Measurements from ENCODE around the gene IFT81. TPM values are rescaled to one million over a fixed set of nuclear protein-coding genes. Genes with fewer than 3 reads are reported as not detected.
"Not testable (repeated sequence)": the region's sequence is repeated elsewhere in the genome, so short reads cannot be mapped to it uniquely, and the experiment has no call there.

The IFT81 gene
- total RNA-seq, 2 donors from 2014 or later = 0.42 to 0.86 TPM

GRCh38 chr12:110217996-110218674 is 94.0 kb downstream of the IFT81 start:
- Mint-ChIP-seq H3K36me3 (ENCODE audit: low read depth) (no peaks in the 10 kb centered on the region), H3K27ac (no peak overlapping the region), H3K4me3 (no peak overlapping the region), H3K4me1 (no peaks in the 10 kb centered on the region), H3K27me3 (no peaks in the 10 kb centered on the region)
- no peaks in the 10 kb centered on the region for H3K9me3 ChIP-seq (ENCODE audit: control insufficient read depth, low read length, poor library complexity, severe bottlenecking)
- no peak for ATAC-seq
- no peak for DNase-seq

GRCh38 chr12:110222027-110222426 is 97.9 kb downstream of the IFT81 start:
- peaks cover 12% of the 10 kb centered on the region for H3K27me3 Mint-ChIP-seq
- H3K36me3 Mint-ChIP-seq (ENCODE audit: low read depth) = peaks cover 2% of the 10 kb centered on the region
- H3K27ac Mint-ChIP-seq = no peak overlapping the region
- H3K4me1 Mint-ChIP-seq = no peaks in the 10 kb centered on the region
- DNase-seq (no peak), ATAC-seq (no peak)
- H3K9me3 ChIP-seq (ENCODE audit: control insufficient read depth, low read length, poor library complexity, severe bottlenecking) = no peaks in the 10 kb centered on the region
- no peak overlapping the region for H3K4me3 Mint-ChIP-seq

- no peaks in the 10 kb centered on the region for H3K9me3 ChIP-seq (ENCODE audit: control insufficient read depth, low read length, poor library complexity, severe bottlenecking)
- H3K27ac Mint-ChIP-seq = no peak overlapping the region
- no peak for ATAC-seq
- H3K36me3 Mint-ChIP-seq (ENCODE audit: low read depth) = peaks cover 2% of the 10 kb centered on the region
- no peak for DNase-seq
- no peak overlapping the region for H3K4me3 Mint-ChIP-seq
- H3K4me1 Mint-ChIP-seq = no peaks in the 10 kb centered on the region
- peaks cover 15% of the 10 kb centered on the region for H3K27me3 Mint-ChIP-seq
Observed at GRCh38 chr12:110222433-110222832, 98.3 kb downstream of the IFT81 start.

GRCh38 chr12:110223777-110224378 is 99.7 kb downstream of the IFT81 start:
- Mint-ChIP-seq H3K4me1 (peaks cover 4% of the 10 kb centered on the region), H3K27ac (no peak overlapping the region), H3K27me3 (peaks cover 24% of the 10 kb centered on the region), H3K36me3 (ENCODE audit: low read depth) (peaks cover 2% of the 10 kb centered on the region), H3K4me3 (no peak overlapping the region)
- ATAC-seq (no peak), DNase-seq (no peak)
- no peaks in the 10 kb centered on the region for H3K9me3 ChIP-seq (ENCODE audit: control insufficient read depth, low read length, poor library complexity, severe bottlenecking)

GRCh38 chr12:110224379-110225304 is 100.5 kb downstream of the IFT81 start:
- no peak for ATAC-seq
- Mint-ChIP-seq H3K27ac (no peak overlapping the region), H3K27me3 (peaks cover 24% of the 10 kb centered on the region), H3K36me3 (ENCODE audit: low read depth) (peaks cover 2% of the 10 kb centered on the region), H3K4me3 (no peak overlapping the region), H3K4me1 (peaks cover 4% of the 10 kb centered on the region)
- H3K9me3 ChIP-seq (ENCODE audit: control insufficient read depth, low read length, poor library complexity, severe bottlenecking) = no peaks in the 10 kb centered on the region
- no peak for DNase-seq

GRCh38 chr12:110227138-110227537 is 103.0 kb downstream of the IFT81 start:
- DNase-seq = no peak
- H3K4me3 Mint-ChIP-seq = no peak overlapping the region
- peaks cover 4% of the 10 kb centered on the region for H3K4me1 Mint-ChIP-seq
- H3K27me3 Mint-ChIP-seq = peaks cover 24% of the 10 kb centered on the region
- ATAC-seq = no peak
- no peak overlapping the region for H3K27ac Mint-ChIP-seq
- H3K36me3 Mint-ChIP-seq (ENCODE audit: low read depth) = peaks cover 2% of the 10 kb centered on the region
- no peaks in the 10 kb centered on the region for H3K9me3 ChIP-seq (ENCODE audit: control insufficient read depth, low read length, poor library complexity, severe bottlenecking)

GRCh38 chr12:110228348-110228747 is 104.2 kb downstream of the IFT81 start:
- not testable (repeated sequence) for H3K27ac Mint-ChIP-seq; H3K36me3 Mint-ChIP-seq (ENCODE audit: low read depth); H3K9me3 ChIP-seq (ENCODE audit: control insufficient read depth, low read length, poor library complexity, severe bottlenecking); DNase-seq; H3K4me1 Mint-ChIP-seq; H3K4me3 Mint-ChIP-seq; ATAC-seq
- H3K27me3 Mint-ChIP-seq = peaks cover 24% of the 10 kb centered on the region

GRCh38 chr12:110228756-110229155 is 104.6 kb downstream of the IFT81 start:
- no peak for ATAC-seq
- peaks cover 23% of the 10 kb centered on the region for H3K27me3 Mint-ChIP-seq
- H3K4me3 Mint-ChIP-seq = no peak overlapping the region
- H3K27ac Mint-ChIP-seq = no peak overlapping the region
- no peaks in the 10 kb centered on the region for H3K9me3 ChIP-seq (ENCODE audit: control insufficient read depth, low read length, poor library complexity, severe bottlenecking)
- H3K36me3 Mint-ChIP-seq (ENCODE audit: low read depth) = peaks cover 2% of the 10 kb centered on the region
- peaks cover 4% of the 10 kb centered on the region for H3K4me1 Mint-ChIP-seq
- no peak for DNase-seq

- H3K4me1 Mint-ChIP-seq = peaks cover 4% of the 10 kb centered on the region
- DNase-seq (no peak), ATAC-seq (no peak)
- H3K36me3 Mint-ChIP-seq (ENCODE audit: low read depth) = peaks cover 2% of the 10 kb centered on the region
- H3K27me3 Mint-ChIP-seq = peaks cover 17% of the 10 kb centered on the region
- H3K9me3 ChIP-seq (ENCODE audit: control insufficient read depth, low read length, poor library complexity, severe bottlenecking) = no peaks in the 10 kb centered on the region
- no peak overlapping the region for H3K27ac Mint-ChIP-seq
- H3K4me3 Mint-ChIP-seq = no peak overlapping the region
Observed at GRCh38 chr12:110229409-110229808, 105.3 kb downstream of the IFT81 start.

- H3K36me3 Mint-ChIP-seq (ENCODE audit: low read depth) = peaks cover 2% of the 10 kb centered on the region
- H3K4me1 Mint-ChIP-seq = peaks cover 4% of the 10 kb centered on the region
- H3K27ac Mint-ChIP-seq = no peak overlapping the region
- no peak for ATAC-seq
- no peak for DNase-seq
- H3K4me3 Mint-ChIP-seq = no peak overlapping the region
- H3K27me3 Mint-ChIP-seq = peaks cover 17% of the 10 kb centered on the region
- H3K9me3 ChIP-seq (ENCODE audit: control insufficient read depth, low read length, poor library complexity, severe bottlenecking) = no peaks in the 10 kb centered on the region
Observed at GRCh38 chr12:110230655-110231054, 106.5 kb downstream of the IFT81 start.

GRCh38 chr12:110233212-110233903 is 109.2 kb downstream of the IFT81 start:
- DNase-seq (no peak), ATAC-seq (no peak)
- no peaks in the 10 kb centered on the region for H3K36me3 Mint-ChIP-seq (ENCODE audit: low read depth)
- no peaks in the 10 kb centered on the region for H3K4me1 Mint-ChIP-seq
- H3K27ac Mint-ChIP-seq = no peak overlapping the region
- no peaks in the 10 kb centered on the region for H3K9me3 ChIP-seq (ENCODE audit: control insufficient read depth, low read length, poor library complexity, severe bottlenecking)
- no peaks in the 10 kb centered on the region for H3K27me3 Mint-ChIP-seq
- H3K4me3 Mint-ChIP-seq = no peak overlapping the region

GRCh38 chr12:110234331-110234751 is 110.2 kb downstream of the IFT81 start:
- no peak for DNase-seq
- no peak overlapping the region for H3K27ac Mint-ChIP-seq
- no peaks in the 10 kb centered on the region for H3K27me3 Mint-ChIP-seq
- no peak for ATAC-seq
- no peaks in the 10 kb centered on the region for H3K4me1 Mint-ChIP-seq
- no peaks in the 10 kb centered on the region for H3K36me3 Mint-ChIP-seq (ENCODE audit: low read depth)
- H3K9me3 ChIP-seq (ENCODE audit: control insufficient read depth, low read length, poor library complexity, severe bottlenecking) = no peaks in the 10 kb centered on the region
- H3K4me3 Mint-ChIP-seq = no peak overlapping the region

- H3K9me3 ChIP-seq (ENCODE audit: control insufficient read depth, low read length, poor library complexity, severe bottlenecking) = no peaks in the 10 kb centered on the region
- Mint-ChIP-seq H3K27me3 (peaks cover 2% of the 10 kb centered on the region), H3K4me3 (no peak overlapping the region), H3K27ac (no peak overlapping the region), H3K36me3 (ENCODE audit: low read depth) (no peaks in the 10 kb centered on the region), H3K4me1 (no peaks in the 10 kb centered on the region)
- ATAC-seq (no peak), DNase-seq (no peak)
Observed at GRCh38 chr12:110234755-110235154, 110.6 kb downstream of the IFT81 start.

All from T-helper 17 cell (primary cell).